ES-I3 (cell line): ENCODE measurements around the gene OR4P4.

Experiments
- H3K36me3 ChIP-seq: 2 replicates; pipeline ENCODE4 v1.6.1; 2013; ENCODE audit warnings: mild to moderate bottlenecking, low read length, control low read depth, moderate library complexity; ENCODE audit not compliant: insufficient read depth
- H3K4me1 ChIP-seq: 2 replicates; pipeline ENCODE4 v1.6.1; 2013; ENCODE audit warnings: mild to moderate bottlenecking, control low read depth, low read length; ENCODE audit not compliant: insufficient read depth
- H3K9ac ChIP-seq: 2 replicates; pipeline ENCODE4 v1.6.1; 2013; ENCODE audit warnings: low read depth, mild to moderate bottlenecking, low read length, moderate library complexity
- H3K9me3 ChIP-seq: 2 replicates; pipeline ENCODE4 v1.6.1; 2013; ENCODE audit warnings: mild to moderate bottlenecking, low read length, moderate library complexity; ENCODE audit not compliant: control insufficient read depth, insufficient read depth

The OR4P4 gene

DNA sequence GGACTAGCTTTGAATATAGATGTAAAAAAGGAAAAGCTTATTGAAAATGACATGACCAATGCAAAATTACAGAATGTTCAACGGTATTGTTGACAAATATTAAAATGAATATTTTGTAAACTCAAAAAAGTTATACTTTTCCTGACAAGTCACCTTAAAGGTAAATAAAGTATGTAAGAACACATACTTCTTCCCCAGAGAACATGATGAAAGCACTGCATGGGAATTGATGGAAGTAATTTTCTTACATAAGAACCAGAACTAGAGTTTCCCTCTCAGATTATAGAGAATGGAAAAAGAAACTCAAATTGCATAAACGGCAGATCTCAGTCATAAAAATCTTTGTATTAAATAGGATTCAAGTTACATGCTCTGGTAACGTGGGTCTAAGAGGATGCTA is at the start of gene OR4P4:
Gene OR4P4, plus strand, starts transcription at position 301 of the 400 bp plus-strand sequence.
- no peaks in the 10 kb centered on the region for H3K4me1 ChIP-seq
- no peak within 1 kb of the TSS for H3K9ac ChIP-seq
- no peaks in the 10 kb centered on the region for H3K9me3 ChIP-seq
- H3K36me3 ChIP-seq = no peaks in the 10 kb centered on the region

DNA sequence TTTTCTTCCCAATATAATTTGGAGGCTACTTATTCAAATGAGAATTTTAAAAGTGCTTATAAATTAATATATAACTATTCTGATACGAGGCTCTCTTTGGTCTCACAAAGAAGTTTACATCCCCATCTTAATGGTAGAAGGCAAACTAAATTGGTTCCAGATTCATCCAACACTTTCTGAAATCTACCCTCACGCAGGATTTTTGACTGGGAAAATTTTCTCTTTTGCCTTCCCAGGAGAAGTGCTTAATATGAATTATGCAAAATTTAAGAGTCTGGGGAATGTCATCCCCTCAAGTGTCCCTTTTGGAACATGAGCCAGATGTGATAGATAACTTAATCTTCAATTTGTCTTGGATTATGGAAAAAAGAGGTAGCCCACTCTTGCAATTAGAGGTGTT is 27.4 kb upstream of the OR4P4 start, which contains the start of gene OR4C11:
Gene OR4C11, minus strand, starts transcription at position 101 of the 400 bp plus-strand sequence. CDS start 3,272 bp downstream, outside the sequence.
- no peaks in the 10 kb centered on the region for H3K36me3 ChIP-seq
- H3K9me3 ChIP-seq = no peaks in the 10 kb centered on the region

DNA sequence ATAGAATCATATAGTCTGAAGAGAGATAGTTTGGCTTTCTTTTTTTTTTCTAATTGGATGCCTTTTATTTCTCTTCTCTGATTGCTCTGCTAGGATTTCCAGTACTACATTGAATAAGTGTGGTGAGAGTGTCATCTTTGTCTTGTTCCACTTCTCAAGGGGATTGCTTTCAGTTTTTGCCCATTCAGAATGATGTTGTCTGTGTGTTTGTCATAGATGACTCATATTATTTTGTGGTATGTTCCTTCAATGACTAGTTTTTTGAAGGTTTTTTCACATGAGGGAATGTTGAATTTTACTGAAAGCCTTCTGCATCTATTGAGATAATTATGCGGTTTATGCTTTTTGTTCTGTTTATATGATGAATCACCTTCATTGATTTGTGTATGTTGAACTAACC is 10.4 kb upstream of the OR4P4 start:
- Histone ChIP-seq H3K9me3 (no peaks in the 10 kb centered on the region), H3K4me1 (no peaks in the 10 kb centered on the region), H3K9ac (no peak overlapping the region), H3K36me3 (no peaks in the 10 kb centered on the region)

More for the DNA sequence above, 27.4 kb upstream of the OR4P4 start, which contains the start of gene OR4C11:
- H3K4me1 ChIP-seq = no peaks in the 10 kb centered on the region
- no peak within 1 kb of the TSS for H3K9ac ChIP-seq

DNA sequence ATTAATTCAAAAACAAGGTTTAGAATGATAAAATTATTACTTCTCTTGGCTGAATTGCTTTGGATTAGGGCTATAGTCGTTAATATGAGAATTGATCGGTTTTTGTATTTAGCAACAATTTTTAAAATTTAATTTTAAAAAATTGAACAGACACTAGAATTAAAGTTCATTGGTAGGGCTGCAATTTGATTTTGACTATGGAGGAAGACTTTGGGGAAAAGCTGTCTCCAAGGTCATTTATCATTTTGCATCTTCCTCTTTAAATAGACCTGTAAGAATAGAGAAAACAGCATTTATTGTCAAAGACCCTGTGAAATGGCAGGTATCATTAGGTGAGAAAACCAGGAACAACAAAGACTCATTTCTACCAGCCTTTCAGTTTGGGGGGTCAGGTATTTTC is 13.1 kb downstream of the OR4P4 start, which contains the start of gene OR4S2:
Gene OR4S2, plus strand, starts transcription at position 301 of the 400 bp plus-strand sequence. CDS start 2,577 bp downstream, outside the sequence.
- H3K36me3 ChIP-seq = no peaks in the 10 kb centered on the region
- H3K9me3 ChIP-seq = no peaks in the 10 kb centered on the region
- no peak within 1 kb of the TSS for H3K9ac ChIP-seq
- no peaks in the 10 kb centered on the region for H3K4me1 ChIP-seq

DNA sequence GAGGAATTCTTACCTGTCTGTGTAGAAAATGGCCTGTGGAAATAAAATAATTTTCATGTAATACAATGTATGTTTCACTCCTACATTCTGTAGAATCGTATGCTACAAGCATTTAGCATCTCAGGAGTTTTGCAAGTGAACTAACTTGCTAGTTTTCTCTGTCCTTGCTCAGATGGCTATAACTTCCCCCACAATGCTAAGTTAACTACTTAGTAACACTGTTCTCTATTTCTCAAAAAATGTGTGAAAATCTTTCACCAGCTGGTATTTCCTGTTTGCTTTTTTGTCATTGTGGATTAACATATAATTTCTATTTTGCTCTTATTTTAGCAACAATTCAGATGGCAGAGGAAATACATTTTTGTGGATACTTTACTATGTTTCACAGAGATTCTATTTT is 17.6 kb downstream of the OR4P4 start:
- H3K9me3 ChIP-seq = no peaks in the 10 kb centered on the region
- H3K9ac ChIP-seq = no peak overlapping the region
- no peaks in the 10 kb centered on the region for H3K4me1 ChIP-seq
- H3K36me3 ChIP-seq = no peaks in the 10 kb centered on the region

DNA sequence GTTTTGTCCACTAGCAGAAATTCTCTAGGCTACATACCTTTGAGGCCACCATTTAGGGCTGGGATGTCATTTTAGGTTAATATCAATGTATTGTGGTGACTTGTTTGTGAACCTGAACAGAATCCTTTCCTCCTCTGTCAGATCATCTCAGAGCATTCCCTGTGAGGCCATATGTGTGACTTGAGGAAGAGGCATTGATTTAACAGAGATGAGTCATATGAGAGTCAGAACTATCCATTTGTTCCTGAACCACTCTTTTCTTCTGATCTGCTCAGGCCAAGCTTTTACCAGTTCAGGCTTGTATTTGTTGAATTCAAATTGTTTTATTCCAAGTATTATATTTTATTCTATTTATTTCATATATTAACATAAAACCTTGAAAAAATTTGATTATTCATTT is 20.2 kb downstream of the OR4P4 start:
- no peak overlapping the region for H3K9ac ChIP-seq
- no peaks in the 10 kb centered on the region for H3K36me3 ChIP-seq
- no peaks in the 10 kb centered on the region for H3K9me3 ChIP-seq
- no peaks in the 10 kb centered on the region for H3K4me1 ChIP-seq

DNA sequence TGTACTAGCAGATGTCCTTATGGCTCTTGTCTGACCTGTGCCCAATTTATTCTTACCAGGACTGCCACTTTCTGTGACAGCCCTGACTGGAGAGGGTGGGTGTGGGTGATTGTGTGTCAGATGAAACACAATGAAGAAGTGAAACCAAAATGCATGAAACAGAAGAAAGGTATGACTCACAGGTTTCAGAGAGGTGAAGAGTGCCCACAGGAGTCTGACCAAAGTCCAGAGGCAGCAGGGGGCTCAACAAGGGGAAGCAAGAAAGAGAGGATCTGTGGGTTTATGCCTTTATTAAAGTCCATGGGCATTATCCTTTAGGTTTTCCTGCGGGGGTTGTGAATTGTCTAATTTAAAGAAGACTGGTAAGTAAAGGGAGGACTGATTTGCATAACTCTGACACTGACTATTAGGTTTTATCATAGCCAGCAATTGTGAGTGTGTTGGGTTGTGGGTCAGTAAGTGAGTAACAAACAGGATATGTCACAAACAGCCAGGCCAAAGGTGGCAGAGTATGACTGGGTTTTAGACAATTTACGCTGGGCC is 23.2 kb downstream of the OR4P4 start:
- Histone ChIP-seq H3K36me3 (no peaks in the 10 kb centered on the region), H3K9me3 (no peaks in the 10 kb centered on the region), H3K4me1 (no peaks in the 10 kb centered on the region), H3K9ac (no peak overlapping the region)

DNA sequence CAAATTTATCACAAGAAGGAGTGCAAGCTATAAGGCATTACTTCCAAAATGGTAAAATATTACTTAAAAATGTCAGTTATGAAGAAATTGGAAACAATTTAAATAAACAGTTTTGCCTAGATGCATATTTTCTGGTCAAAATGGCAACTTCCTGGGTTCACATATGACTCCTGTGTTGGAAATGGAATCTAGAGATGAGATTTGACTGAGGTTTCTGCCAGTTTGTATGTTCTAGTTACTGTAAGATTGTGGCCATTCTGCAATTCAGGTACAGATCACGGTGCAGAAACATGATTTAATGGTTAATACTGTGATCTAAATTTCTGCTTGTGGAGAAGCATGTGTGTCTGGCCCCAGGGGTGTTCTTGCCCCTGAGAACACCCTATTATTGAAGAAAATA is 23.7 kb downstream of the OR4P4 start:
- H3K4me1 ChIP-seq = no peaks in the 10 kb centered on the region
- H3K9me3 ChIP-seq = no peaks in the 10 kb centered on the region
- H3K36me3 ChIP-seq = no peaks in the 10 kb centered on the region
- H3K9ac ChIP-seq = no peak overlapping the region

DNA sequence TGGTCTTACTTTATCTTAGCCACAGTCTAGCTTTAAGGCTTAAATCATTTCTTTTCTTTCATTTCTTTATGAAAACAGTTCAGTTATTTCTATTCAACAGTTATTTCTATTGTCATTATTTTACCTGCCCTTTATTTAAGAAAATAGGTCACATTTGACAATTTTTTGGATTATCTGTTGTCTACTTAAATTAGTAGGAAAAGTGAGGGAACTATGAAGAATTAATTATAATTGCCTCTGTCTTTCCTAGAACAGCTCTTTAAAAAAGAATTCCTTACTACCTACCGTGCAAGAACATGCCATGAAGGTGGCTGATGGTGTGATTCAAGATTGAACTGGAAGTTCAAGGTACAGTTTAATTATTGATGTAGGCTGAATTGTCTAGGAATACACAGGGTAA is 27.0 kb downstream of the OR4P4 start, which contains the start of gene OR4C6:
Gene OR4C6, plus strand, starts transcription at position 301 of the 400 bp plus-strand sequence. CDS start 2,966 bp downstream, outside the sequence.
- Histone ChIP-seq H3K4me1 (no peaks in the 10 kb centered on the region; the same call in 1 of the 2 replicates), H3K9ac (no peak within 1 kb of the TSS), H3K9me3 (no peaks in the 10 kb centered on the region), H3K36me3 (no peaks in the 10 kb centered on the region)

DNA sequence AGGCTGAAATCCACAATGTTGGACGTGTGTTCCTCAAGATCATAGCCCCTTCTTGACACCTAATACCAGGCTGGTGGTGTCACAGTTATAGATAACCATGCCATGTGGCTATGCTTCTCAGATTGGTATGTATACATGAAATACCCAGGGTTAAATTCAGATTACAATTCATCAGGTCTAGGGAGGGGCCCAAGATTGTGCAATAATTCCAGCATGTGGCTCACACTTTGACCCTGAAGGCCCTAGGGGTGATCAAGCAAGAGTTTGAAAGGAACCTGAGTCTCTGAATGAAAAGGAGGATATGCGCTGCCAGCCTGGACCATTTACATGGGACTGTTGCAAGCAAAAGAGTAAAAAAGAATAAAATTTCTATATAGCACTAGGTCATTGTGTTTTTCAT is 34.5 kb downstream of the OR4P4 start:
- Histone ChIP-seq H3K9ac (no peak overlapping the region), H3K4me1 (no peaks in the 10 kb centered on the region), H3K36me3 (no peaks in the 10 kb centered on the region), H3K9me3 (no peaks in the 10 kb centered on the region)

DNA sequence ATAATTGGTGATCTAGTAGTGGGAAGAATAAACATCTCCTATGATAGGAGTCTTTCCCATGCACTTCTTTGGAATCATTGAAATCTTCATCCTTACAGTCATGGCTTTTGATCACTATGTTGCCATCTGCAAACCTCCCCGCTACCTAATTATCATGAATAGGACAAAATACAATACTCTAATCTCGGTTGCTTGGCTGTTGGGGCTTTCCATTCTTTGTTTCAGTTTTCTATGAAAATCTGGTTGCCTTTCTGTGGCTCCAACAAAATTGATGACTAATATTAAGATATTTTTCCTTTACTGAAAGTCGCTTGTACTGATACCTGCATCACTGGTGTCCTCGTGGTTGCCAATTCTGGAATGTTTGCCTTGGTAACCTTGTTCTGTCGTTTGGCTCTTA is 38.9 kb downstream of the OR4P4 start:
- Histone ChIP-seq H3K4me1 (no peaks in the 10 kb centered on the region), H3K36me3 (no peaks in the 10 kb centered on the region), H3K9me3 (no peaks in the 10 kb centered on the region), H3K9ac (no peak overlapping the region)
